Activated CD4-positive, alpha-beta memory T cell treated with anti-CD3 and anti-CD28 coated beads for 36 hours (primary cell): Measurements from ENCODE around the gene DENND11. TPM values are rescaled to one million over a fixed set of nuclear protein-coding genes. Genes with fewer than 3 reads are reported as not detected.

Source experiments
- CTCF ChIA-PET: fragments of 350-600 bp; sonication (Branson Sonifier 250); formaldehyde crosslinking; loops from one replicate; lab custom pipeline; 2021; ENCODE audit warnings: antibody characterized with exemption, inconsistent platforms; lab: Charles Lee
- POLR2A ChIA-PET: fragments of 350-600 bp; sonication (Branson Sonifier 250); formaldehyde crosslinking; loops from one replicate; lab custom pipeline; 2021; ENCODE audit warnings: antibody characterized with exemption; lab: Charles Lee
- DNase-seq: peaks from one replicate; pipeline ENCODE4 v3.0.0-alpha.2; 2020
- H3K27ac Mint-ChIP-seq: one replicate; pipeline ENCODE4 v1.8.0; 2021; ENCODE audit warnings: mixed read lengths
- H3K27me3 Mint-ChIP-seq: one replicate; pipeline ENCODE4 v1.8.0; 2021; ENCODE audit warnings: mixed read lengths
- H3K36me3 Mint-ChIP-seq: one replicate; pipeline ENCODE4 v1.8.0; 2021; ENCODE audit warnings: mixed read lengths
- H3K4me1 Mint-ChIP-seq: one replicate; pipeline ENCODE4 v1.8.0; 2021; ENCODE audit warnings: low read depth, mixed read lengths
- H3K4me3 Mint-ChIP-seq: one replicate; pipeline ENCODE4 v1.8.0; 2021; ENCODE audit warnings: mild to moderate bottlenecking, mixed read lengths
- H3K9me3 Mint-ChIP-seq: one replicate; pipeline ENCODE4 v1.8.0; 2021; ENCODE audit warnings: mixed read lengths
- intact Hi-C: fragments of 100-400 bp; cut with micrococcal nuclease; formaldehyde crosslinking; loops from one replicate; pipeline ENCODE4 v1.15.1; 2023
- total RNA-seq, 2 experiments: library from RNA; stranded (reverse); gene quantifications; one replicate each; pipeline ENCODE4 v1.2.3, GENCODE V29; 2021

DENND11 gene
- total RNA-seq, 2 experiments from 2014 or later = 27.5 to 28.9 TPM

DNA sequence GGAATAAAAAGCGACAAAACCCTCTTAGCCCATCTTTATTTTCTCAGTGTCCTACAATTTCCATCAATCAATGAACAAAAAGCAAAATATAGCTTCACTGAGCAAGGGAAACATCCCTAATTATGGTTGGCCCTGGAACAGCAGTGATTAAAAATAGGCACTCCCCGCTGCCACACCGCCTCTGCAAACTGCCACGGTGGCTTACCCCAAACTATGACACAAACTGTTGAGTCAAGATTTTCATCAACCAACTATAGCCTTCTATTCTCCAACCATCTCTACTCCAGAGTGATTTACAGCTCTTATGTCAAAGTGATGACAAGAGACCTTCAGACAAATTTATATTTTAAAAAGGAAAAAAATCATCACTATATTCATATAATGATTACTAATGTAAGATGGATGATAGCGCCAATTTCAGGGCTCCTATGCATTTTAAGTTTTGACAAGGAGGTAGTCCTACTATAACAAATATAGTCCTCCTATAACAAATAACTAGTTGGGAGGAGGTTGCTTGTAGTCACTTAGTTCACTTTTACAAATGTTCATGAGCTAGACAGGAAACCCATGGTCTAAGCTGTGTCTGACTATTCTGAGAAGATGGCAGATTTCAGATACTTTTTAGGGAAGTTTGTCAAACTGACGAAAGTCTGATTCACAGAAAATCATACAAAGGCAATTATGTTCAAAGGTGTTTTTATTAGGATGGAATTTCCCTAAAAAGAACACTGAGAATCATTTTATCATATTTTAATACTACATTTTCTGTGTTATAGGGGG is 26.3 kb downstream of the DENND11 start:
- Mint-ChIP-seq H3K36me3 (peaks cover 5% of the 10 kb centered on the region), H3K27ac (peak overlapping the region; percentile 74), H3K4me3 (no peak overlapping the region), H3K4me1 (peaks cover 20% of the 10 kb centered on the region), H3K9me3 (no peaks in the 10 kb centered on the region), H3K27me3 (no peaks in the 10 kb centered on the region)
- peak; percentile 52 for DNase-seq
- intact Hi-C loops = no loop called here
- CTCF ChIA-PET = interaction anchor here (0.6 to 1.7 kb wide), 3 partner anchors 21 to 80 kb away, joined by 3 to 9 read pairs (median 7); partner anchors contain the start of gene SSBP1
- POLR2A ChIA-PET = no interaction called here

GRCh38 chr7:141674702-141675101 is 27.3 kb downstream of the DENND11 start:
- Mint-ChIP-seq H3K36me3 (peaks cover 5% of the 10 kb centered on the region), H3K27me3 (no peaks in the 10 kb centered on the region), H3K9me3 (no peaks in the 10 kb centered on the region), H3K4me1 (peaks cover 16% of the 10 kb centered on the region), H3K4me3 (no peak overlapping the region), H3K27ac (no peak overlapping the region)
- DNase-seq = peak; percentile 25
- POLR2A ChIA-PET = no interaction called here
- CTCF ChIA-PET = no interaction called here
- intact Hi-C loops = no loop called here

DNA sequence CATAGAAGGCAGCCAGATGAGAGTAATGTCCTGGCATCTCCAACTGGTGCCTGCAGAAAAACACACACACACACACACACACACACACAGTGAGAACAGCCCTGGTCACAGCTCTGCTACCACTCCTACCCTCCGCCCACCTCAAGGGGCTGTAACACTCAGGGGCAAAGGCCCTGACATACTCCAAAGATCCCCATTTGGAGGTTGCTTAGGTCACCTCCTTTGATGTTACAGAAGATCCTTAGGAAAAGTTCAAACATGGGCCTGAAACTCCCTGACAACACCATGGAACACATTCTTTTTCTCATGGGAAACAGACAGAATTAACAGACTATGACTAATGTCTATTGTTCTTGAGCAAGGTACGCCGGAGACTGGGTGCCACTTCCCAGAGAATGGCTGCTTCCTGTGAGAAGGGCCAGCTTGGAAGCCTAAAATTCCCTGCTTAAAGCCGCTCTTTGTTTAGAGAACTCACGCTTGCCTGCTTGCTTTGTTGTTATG is 27.7 kb downstream of the DENND11 start:
- H3K27ac Mint-ChIP-seq = no peak overlapping the region
- H3K4me3 Mint-ChIP-seq = no peak overlapping the region
- H3K9me3 Mint-ChIP-seq = no peaks in the 10 kb centered on the region
- POLR2A ChIA-PET = no interaction called here
- DNase-seq = no peak
- H3K4me1 Mint-ChIP-seq = peaks cover 16% of the 10 kb centered on the region
- H3K36me3 Mint-ChIP-seq = peaks cover 5% of the 10 kb centered on the region
- intact Hi-C loops = no loop called here
- CTCF ChIA-PET = no interaction called here
- H3K27me3 Mint-ChIP-seq = no peaks in the 10 kb centered on the region

- POLR2A ChIA-PET = no interaction called here
- peaks cover 8% of the 10 kb centered on the region for H3K4me1 Mint-ChIP-seq
- H3K36me3 Mint-ChIP-seq = peaks cover 7% of the 10 kb centered on the region
- H3K27ac Mint-ChIP-seq = no peak overlapping the region
- DNase-seq = no peak
- H3K4me3 Mint-ChIP-seq = no peak overlapping the region
- no peaks in the 10 kb centered on the region for H3K9me3 Mint-ChIP-seq
- intact Hi-C loops = no loop called here
- CTCF ChIA-PET = interaction anchor here (0.7 to 1.0 kb wide), 2 partner anchors 12 to 19 kb away, joined by 3 to 4 read pairs; no protein-coding TSS in a partner anchor
- no peaks in the 10 kb centered on the region for H3K27me3 Mint-ChIP-seq
Measured at GRCh38 chr7:141673346-141673745, 28.6 kb downstream of the DENND11 start.

GRCh38 chr7:141671705-141672496 is 30.1 kb downstream of the DENND11 start:
- CTCF ChIA-PET = no interaction called here
- DNase-seq = no peak
- Mint-ChIP-seq H3K4me3 (no peak overlapping the region), H3K36me3 (peaks cover 6% of the 10 kb centered on the region), H3K4me1 (peaks cover 8% of the 10 kb centered on the region), H3K27me3 (no peaks in the 10 kb centered on the region), H3K27ac (no peak overlapping the region), H3K9me3 (no peaks in the 10 kb centered on the region)
- POLR2A ChIA-PET = no interaction called here
- intact Hi-C loops = no loop called here

- intact Hi-C loops = no loop called here
- Mint-ChIP-seq H3K27ac (peak overlapping the region; percentile 39), H3K9me3 (no peaks in the 10 kb centered on the region), H3K4me1 (no peaks in the 10 kb centered on the region), H3K4me3 (no peak overlapping the region), H3K27me3 (no peaks in the 10 kb centered on the region), H3K36me3 (peaks cover 11% of the 10 kb centered on the region)
- DNase-seq = no peak
- CTCF ChIA-PET = interaction anchor here (1.4 kb wide), 1 partner anchor 14 kb away, joined by 3 read pairs; no protein-coding TSS in a partner anchor
- POLR2A ChIA-PET = no interaction called here
Measured at GRCh38 chr7:141668853-141669252, 33.1 kb downstream of the DENND11 start.

- no peaks in the 10 kb centered on the region for H3K9me3 Mint-ChIP-seq
- no peak overlapping the region for H3K4me3 Mint-ChIP-seq
- H3K27ac Mint-ChIP-seq = no peak overlapping the region
- ChIA-PET CTCF (no interaction called here), POLR2A (no interaction called here)
- intact Hi-C loops = no loop called here
- no peak for DNase-seq
- H3K4me1 Mint-ChIP-seq = peaks cover 8% of the 10 kb centered on the region
- no peaks in the 10 kb centered on the region for H3K27me3 Mint-ChIP-seq
- H3K36me3 Mint-ChIP-seq = peaks cover 10% of the 10 kb centered on the region
Measured at GRCh38 chr7:141666071-141666470, 35.9 kb downstream of the DENND11 start.

DNA sequence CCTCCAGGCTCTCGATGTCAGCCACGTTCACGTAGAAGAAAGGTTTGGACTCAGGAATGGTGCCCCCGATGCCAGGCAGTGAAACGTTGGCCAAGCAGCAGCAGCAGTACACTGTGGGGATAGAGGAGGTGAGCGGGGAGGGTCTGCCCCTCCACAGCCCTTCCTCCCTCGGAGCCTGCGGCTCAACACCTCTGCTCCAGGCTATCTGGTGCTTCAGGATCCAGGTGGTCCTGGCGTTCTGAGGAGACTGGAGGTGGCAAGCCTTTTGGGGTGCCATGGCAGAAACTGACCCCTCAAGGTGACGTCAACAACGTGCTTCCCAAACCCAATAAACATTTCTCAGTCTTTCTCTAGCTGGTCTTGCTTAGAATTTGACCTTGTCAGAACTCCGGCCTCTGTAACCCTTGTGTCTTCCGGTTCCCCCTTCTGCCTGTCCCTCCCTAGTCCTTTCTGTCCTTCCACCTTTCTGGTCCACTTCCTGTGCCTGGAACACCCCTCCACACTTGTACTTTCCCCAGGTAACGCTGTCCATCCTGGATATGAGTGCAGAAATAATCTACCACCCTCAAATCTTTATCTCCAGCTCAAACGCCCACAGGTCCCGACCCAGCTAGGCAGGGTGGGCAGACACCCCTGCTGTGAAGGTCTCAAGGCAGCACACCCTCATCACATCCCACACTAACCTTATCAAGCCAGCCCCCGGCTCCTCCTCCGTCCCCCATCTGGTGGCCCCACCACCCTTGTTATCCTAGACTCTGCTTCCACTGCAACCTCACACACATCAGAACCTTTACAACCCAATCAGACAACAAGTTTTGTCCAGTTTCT is 36.5 kb downstream of the DENND11 start:
- no peaks in the 10 kb centered on the region for H3K9me3 Mint-ChIP-seq
- intact Hi-C loops = no loop called here
- POLR2A ChIA-PET = no interaction called here
- CTCF ChIA-PET = no interaction called here
- peaks cover 10% of the 10 kb centered on the region for H3K4me1 Mint-ChIP-seq
- no peak overlapping the region for H3K27ac Mint-ChIP-seq
- peaks cover 10% of the 10 kb centered on the region for H3K36me3 Mint-ChIP-seq
- no peaks in the 10 kb centered on the region for H3K27me3 Mint-ChIP-seq
- no peak overlapping the region for H3K4me3 Mint-ChIP-seq
- no peak for DNase-seq

- DNase-seq = no peak
- H3K4me1 Mint-ChIP-seq = peaks cover 16% of the 10 kb centered on the region
- no peaks in the 10 kb centered on the region for H3K27me3 Mint-ChIP-seq
- ChIA-PET CTCF (no interaction called here), POLR2A (no interaction called here)
- no peak overlapping the region for H3K4me3 Mint-ChIP-seq
- intact Hi-C loops = no loop called here
- H3K9me3 Mint-ChIP-seq = no peaks in the 10 kb centered on the region
- H3K27ac Mint-ChIP-seq = no peak overlapping the region
- peaks cover 10% of the 10 kb centered on the region for H3K36me3 Mint-ChIP-seq
Measured at GRCh38 chr7:141664450-141664849, 37.5 kb downstream of the DENND11 start.

GRCh38 chr7:141663081-141663849 is 38.7 kb downstream of the DENND11 start:
- DNase-seq = no peak
- no peaks in the 10 kb centered on the region for H3K27me3 Mint-ChIP-seq
- H3K4me3 Mint-ChIP-seq = no peak overlapping the region
- POLR2A ChIA-PET = interaction anchor here (0.6 kb wide), 1 partner anchor 44 kb away, joined by 3 read pairs; no protein-coding TSS in a partner anchor
- H3K27ac Mint-ChIP-seq = peak overlapping the region; percentile 67
- intact Hi-C loops = no loop called here
- no peaks in the 10 kb centered on the region for H3K9me3 Mint-ChIP-seq
- CTCF ChIA-PET = no interaction called here
- peaks cover 16% of the 10 kb centered on the region for H3K4me1 Mint-ChIP-seq
- peaks cover 7% of the 10 kb centered on the region for H3K36me3 Mint-ChIP-seq

GRCh38 chr7:141660259-141660658 is 41.7 kb downstream of the DENND11 start:
- ChIA-PET POLR2A (no interaction called here), CTCF (interaction anchor here (1.3 kb wide), 1 partner anchor 78 kb away, joined by 6 read pairs; the partner anchor contains the start of gene SSBP1)
- DNase-seq = no peak
- no peak overlapping the region for H3K4me3 Mint-ChIP-seq
- intact Hi-C loops = no loop called here
- peaks cover 16% of the 10 kb centered on the region for H3K4me1 Mint-ChIP-seq
- H3K9me3 Mint-ChIP-seq = no peaks in the 10 kb centered on the region
- no peaks in the 10 kb centered on the region for H3K27me3 Mint-ChIP-seq
- peaks cover 7% of the 10 kb centered on the region for H3K36me3 Mint-ChIP-seq
- peak overlapping the region; percentile 70 for H3K27ac Mint-ChIP-seq
